ENCODE data around the gene ABR.

DNA sequence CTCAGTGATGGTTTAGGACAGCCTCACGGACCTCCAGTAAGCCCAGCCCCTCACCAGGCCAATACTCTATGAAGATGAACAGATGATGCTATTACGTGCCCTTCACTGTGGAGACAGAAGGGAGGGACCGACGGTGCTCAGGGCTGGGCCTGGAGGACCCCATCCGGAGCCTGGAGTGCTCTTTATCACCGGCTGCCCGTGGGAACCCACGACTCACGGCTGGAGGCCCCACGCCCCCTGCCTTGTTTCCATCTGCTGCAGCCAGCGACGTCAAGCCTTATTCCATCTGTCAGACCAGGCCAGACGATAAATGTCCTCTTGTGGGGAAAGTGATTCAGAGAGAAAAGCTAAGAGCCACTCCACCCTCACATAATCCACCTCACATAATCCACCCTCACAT, 186.8 kb downstream of the ABR start:
- TF ChIP-seq CTCF (IDR thresholded peaks at IDR 0.05) (no peak), POLR2AphosphoS5 (IDR thresholded peaks at IDR 0.05) (no peak), POLR2A (IDR thresholded peaks at IDR 0.05) (no peak)

Data from prostate gland (tissue), 2 donors.